SU-DHL-6 (cell line): Measurements from ENCODE around the gene ARHGAP22.

Experiments used
- H2AFZ ChIP-seq: fragments of 200-600 bp; sonication (generic); 2 replicates; pipeline ENCODE4 v1.6.1; 2014; ENCODE audit warnings: low read depth, mild to moderate bottlenecking, moderate library complexity, mixed read lengths, antibody characterized with exemption, low read length; ENCODE audit not compliant: severe bottlenecking
- H3F3A ChIP-seq: fragments of 200-600 bp; shearing (Covaris generic); 2 replicates; pipeline ENCODE4 v1.6.0; 2016; ENCODE audit warnings: antibody characterized with exemption, mild to moderate bottlenecking; ENCODE audit not compliant: insufficient read depth
- H3K27ac ChIP-seq: fragments of 200-600 bp; sonication (generic); 2 replicates; pipeline ENCODE4 v1.5.1; 2016; ENCODE audit warnings: low read depth, mild to moderate bottlenecking, low read length, moderate library complexity, mixed read lengths
- H3K27me3 ChIP-seq: fragments of 200-600 bp; sonication (generic), shearing (Covaris generic); 2 replicates; pipeline ENCODE4 v1.6.0; 2014; ENCODE audit warnings: mild to moderate bottlenecking, low read length
- H3K36me3 ChIP-seq: fragments of 200-600 bp; sonication (generic); 2 replicates; pipeline ENCODE4 v1.6.1; 2014; ENCODE audit warnings: mild to moderate bottlenecking, low read length, mixed read lengths
- H3K4me2 ChIP-seq: fragments of 300-600, 200-600 bp; shearing (Covaris generic), sonication (generic); 2 replicates; pipeline ENCODE4 v1.6.0; 2014; ENCODE audit warnings: low read length, low read depth, mild to moderate bottlenecking; ENCODE audit not compliant: poor library complexity, severe bottlenecking
- H3K4me3 ChIP-seq: fragments of 200-600 bp; sonication (generic); 2 replicates; pipeline ENCODE4 v1.5.1; 2014; ENCODE audit warnings: antibody characterized with exemption, low read length, mild to moderate bottlenecking, mixed read lengths; ENCODE audit not compliant: insufficient read depth, poor library complexity, severe bottlenecking
- H3K79me2 ChIP-seq: fragments of 200-600 bp; sonication (generic); 2 replicates; pipeline ENCODE4 v1.6.1; 2014; ENCODE audit warnings: mild to moderate bottlenecking, low read length, moderate library complexity; ENCODE audit not compliant: insufficient read depth
- H3K9ac ChIP-seq: fragments of 200-600 bp; sonication (generic); 2 replicates; pipeline ENCODE4 v1.7.0; 2014; ENCODE audit warnings: mild to moderate bottlenecking, low read length
- H3K9me2 ChIP-seq: fragments of 200-600 bp; sonication (generic); replicated peaks from 2 replicates; pipeline ENCODE4 v1.6.1; 2014; ENCODE audit warnings: low read length; ENCODE audit not compliant: insufficient read depth
- H3K9me3 ChIP-seq: fragments of 200-600 bp; sonication (generic); 2 replicates; pipeline ENCODE4 v1.6.1; 2014; ENCODE audit warnings: low read length, mixed read lengths; ENCODE audit not compliant: insufficient read depth
- H4K20me1 ChIP-seq: fragments of 200-600 bp; sonication (generic); 2 replicates; pipeline ENCODE4 v1.6.1; 2014; ENCODE audit warnings: low read depth, mild to moderate bottlenecking, antibody characterized with exemption, low read length, moderate library complexity, mixed read lengths
- CTCF ChIP-seq: fragments of 200-600 bp; sonication (generic); IDR thresholded peaks from one replicate; pipeline ENCODE4 v1.5.1; 2017; ENCODE audit warnings: antibody characterized with exemption, mild to moderate bottlenecking, low read length, moderate library complexity; ENCODE audit not compliant: insufficient read depth, poor library complexity, severe bottlenecking
- EZH2phosphoT487 ChIP-seq: fragments of 200-600 bp; sonication (generic), shearing (Covaris generic); conservative IDR thresholded peaks from 2 replicates; pipeline ENCODE4 v1.6.1; 2018; ENCODE audit warnings: mild to moderate bottlenecking, antibody characterized with exemption, low read length, moderate library complexity, mixed read lengths

The ARHGAP22 gene

GRCh38 chr10:48634984-48635557 is 30.2 kb upstream of the ARHGAP22 start:
- Histone ChIP-seq H3K27ac (no peak overlapping the region), H3K9me2 (no peaks in the 10 kb centered on the region), H3F3A (no peaks in the 10 kb centered on the region), H2AFZ (no peak overlapping the region), H4K20me1 (no peaks in the 10 kb centered on the region), H3K4me3 (no peak overlapping the region), H3K9me3 (no peaks in the 10 kb centered on the region), H3K27me3 (no peaks in the 10 kb centered on the region), H3K36me3 (no peaks in the 10 kb centered on the region), H3K4me2 (peak overlapping the region; percentile 20), H3K9ac (no peak overlapping the region), H3K79me2 (no peaks in the 10 kb centered on the region)
- TF ChIP-seq CTCF (no peak), EZH2phosphoT487 (no peak)

- Histone ChIP-seq H3F3A (no peaks in the 10 kb centered on the region), H3K9ac (no peak overlapping the region), H3K27me3 (no peaks in the 10 kb centered on the region), H3K4me3 (no peak overlapping the region), H3K9me3 (no peaks in the 10 kb centered on the region), H3K36me3 (no peaks in the 10 kb centered on the region), H3K9me2 (no peaks in the 10 kb centered on the region), H2AFZ (no peak overlapping the region), H3K27ac (no peak overlapping the region), H4K20me1 (no peaks in the 10 kb centered on the region), H3K4me2 (peak overlapping the region; percentile 20), H3K79me2 (no peaks in the 10 kb centered on the region)
- no peak for TF ChIP-seq CTCF
- no peak for TF ChIP-seq EZH2phosphoT487
Observed at GRCh38 chr10:48634198-48634983, 29.5 kb upstream of the ARHGAP22 start.

- H3K4me3 ChIP-seq, result no peak overlapping the region
- no peaks in the 10 kb centered on the region for H3K27me3 ChIP-seq
- TF ChIP-seq EZH2phosphoT487, result no peak
- TF ChIP-seq CTCF, result no peak
- H3K27ac ChIP-seq, result no peak overlapping the region
- H3K79me2 ChIP-seq, result no peaks in the 10 kb centered on the region
- H3K9me2 ChIP-seq, result no peaks in the 10 kb centered on the region
- H3K9me3 ChIP-seq, result no peaks in the 10 kb centered on the region
- no peak overlapping the region for H2AFZ ChIP-seq
- H3K36me3 ChIP-seq, result no peaks in the 10 kb centered on the region
- H4K20me1 ChIP-seq, result no peaks in the 10 kb centered on the region
- H3K4me2 ChIP-seq, result peak overlapping the region; percentile 20
- H3F3A ChIP-seq, result no peaks in the 10 kb centered on the region
- no peak overlapping the region for H3K9ac ChIP-seq
Observed at GRCh38 chr10:48633381-48634197, 28.7 kb upstream of the ARHGAP22 start.
